Middle frontal gyrus (tissue), 1 donor: ENCODE data around the gene AQP12B.

Experiments
- DNase-seq: peaks from one replicate; pipeline ENCODE4 v3.0.0-alpha.2; 2015; ENCODE audit warnings: low spot score; ENCODE audit errors: extremely low spot score

AQP12B gene

DNA sequence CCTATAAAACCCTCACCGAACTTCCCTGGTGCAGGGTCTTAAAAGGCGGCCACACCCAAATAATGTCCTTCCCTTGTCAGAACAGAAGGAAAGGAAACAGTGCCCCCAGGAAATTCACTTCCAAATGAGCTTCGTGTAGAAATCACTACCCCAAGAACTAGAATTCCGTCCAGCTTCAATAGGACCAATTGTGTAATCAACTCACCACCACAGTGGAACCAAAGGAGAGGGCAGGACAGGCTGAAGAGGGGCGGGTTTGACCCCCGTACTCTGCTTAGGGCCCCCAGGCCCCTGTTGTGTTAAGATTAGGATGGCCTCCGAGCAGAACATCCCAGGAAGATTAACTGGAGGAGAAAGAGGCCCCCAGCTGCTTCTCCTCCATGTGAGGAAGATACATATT, 33.4 kb downstream of the AQP12B start:
- DNase-seq: no peak

- DNase-seq: no peak
Observed at GRCh38 chr2:240648650-240649275, 33.9 kb downstream of the AQP12B start.

- no peak for DNase-seq
Observed at GRCh38 chr2:240648155-240648649, 34.5 kb downstream of the AQP12B start.

GRCh38 chr2:240647503-240648154, 35.1 kb downstream of the AQP12B start:
- no peak for DNase-seq

DNA sequence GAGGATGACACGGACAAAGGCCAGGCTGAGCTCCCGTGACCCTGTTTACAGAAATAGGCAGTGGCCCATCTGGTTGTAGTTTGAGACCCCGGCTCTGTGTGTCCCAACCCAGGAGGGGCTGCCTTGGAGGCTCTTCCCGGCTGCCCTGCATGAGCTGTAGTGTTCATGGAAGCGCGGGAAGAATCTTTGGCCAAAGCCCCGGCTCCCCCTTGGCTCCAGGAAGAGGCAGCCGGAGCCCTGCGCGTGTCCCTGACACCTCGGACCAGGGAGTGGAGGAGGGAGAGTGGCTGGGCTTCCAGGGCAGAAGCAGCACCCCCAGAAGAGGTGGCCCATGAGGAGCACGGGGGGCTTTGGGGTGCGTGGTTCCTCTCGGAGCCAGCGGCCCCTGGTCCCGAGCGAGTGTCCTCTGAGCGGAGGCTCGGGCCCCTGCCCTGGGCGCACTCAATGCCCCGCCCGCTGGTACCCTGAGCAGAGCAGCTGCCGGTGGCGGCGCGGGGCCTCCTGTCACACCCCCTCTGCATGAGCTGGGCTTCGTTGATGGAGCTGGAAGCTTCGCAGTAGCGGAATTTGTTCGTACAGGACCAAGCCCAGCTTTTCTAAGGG, 35.7 kb downstream of the AQP12B start:
- DNase-seq: no peak

- DNase-seq: no peak
Observed at GRCh38 chr2:240646176-240646899, 36.3 kb downstream of the AQP12B start.

GRCh38 chr2:240645801-240646175, 36.9 kb downstream of the AQP12B start:
- DNase-seq: no peak

DNA sequence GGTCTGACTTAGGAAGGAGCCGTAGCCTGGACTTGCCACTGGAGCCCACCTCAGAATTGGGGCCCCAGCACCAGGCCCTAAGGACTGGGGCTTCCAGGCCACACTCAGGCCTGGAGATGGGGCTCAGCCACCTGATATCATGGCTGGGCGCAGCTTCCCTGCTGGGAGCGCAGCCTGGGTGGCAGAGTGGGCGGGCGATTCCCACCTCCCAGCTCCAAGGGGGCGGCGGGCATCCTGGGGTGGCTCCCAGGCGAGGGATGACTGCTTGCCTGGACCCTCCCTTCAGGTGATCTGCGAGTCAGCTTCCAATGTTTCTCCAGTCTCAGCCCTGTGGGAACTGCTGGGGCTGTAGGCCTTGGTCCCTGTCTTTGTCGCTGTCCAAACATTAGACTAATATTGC, 37.3 kb downstream of the AQP12B start:
- DNase-seq: no peak

- no peak for DNase-seq
Observed at GRCh38 chr2:240644859-240645301, 37.8 kb downstream of the AQP12B start.

DNA sequence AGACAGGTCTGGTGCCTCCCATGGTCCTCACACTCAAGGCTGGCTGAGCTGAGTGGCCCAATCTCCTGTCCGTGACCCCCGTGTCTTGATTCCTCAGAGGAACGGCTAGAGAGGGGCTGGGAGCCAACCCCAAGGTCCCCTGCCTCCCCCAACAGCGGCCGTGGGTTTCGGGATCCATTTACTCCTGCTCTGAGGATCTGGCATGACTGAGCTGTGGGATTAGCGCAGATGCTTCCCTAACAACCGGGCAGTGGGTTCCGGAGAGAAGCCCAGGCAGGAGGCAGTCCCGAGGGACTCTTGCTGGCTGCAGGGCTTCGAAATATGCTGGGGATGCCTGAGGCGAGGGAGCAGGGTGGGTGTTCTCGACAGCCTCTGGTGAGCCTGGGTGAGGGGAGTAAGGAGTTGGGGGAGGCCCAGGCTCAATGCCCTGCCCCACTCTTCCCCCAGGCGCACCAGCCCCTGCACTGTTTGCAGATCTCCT, 38.5 kb downstream of the AQP12B start:
- DNase-seq: no peak

- no peak for DNase-seq
Observed at GRCh38 chr2:240643811-240644150, 38.9 kb downstream of the AQP12B start.

DNA sequence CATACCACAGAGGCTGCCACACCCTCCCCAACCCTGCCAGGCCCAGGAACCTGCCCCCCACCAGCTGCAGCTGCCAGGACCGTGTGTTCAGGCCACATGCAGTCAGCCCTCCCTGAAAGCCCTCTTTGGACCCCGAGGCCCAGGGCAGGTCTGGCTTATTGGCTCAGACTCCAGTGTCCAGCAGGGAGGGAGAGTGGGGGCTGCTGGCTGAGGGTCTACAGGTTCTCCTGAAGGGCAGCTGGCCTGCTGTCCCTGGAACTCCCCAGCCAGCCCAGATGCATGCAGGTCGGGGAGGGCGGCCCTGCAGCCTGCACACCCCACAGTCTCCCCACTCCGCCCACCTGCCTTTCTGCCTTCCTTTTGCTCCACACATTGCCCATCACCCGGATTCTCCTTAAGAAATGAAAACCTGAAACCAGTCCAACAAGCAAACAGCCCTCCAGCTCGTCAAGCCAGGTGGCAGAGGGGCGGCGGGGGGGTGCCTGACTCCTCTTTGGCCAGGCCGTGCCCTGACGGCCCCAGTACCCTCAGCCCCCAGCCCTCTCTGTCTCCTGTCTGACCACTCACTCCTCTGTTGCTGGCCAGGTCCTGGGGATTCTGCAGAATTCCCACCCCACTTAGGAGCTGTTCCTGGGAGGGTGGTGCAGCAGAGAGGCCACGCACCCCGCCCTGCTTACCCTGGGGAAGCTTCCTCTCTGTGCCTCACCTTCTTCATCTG, 39.4 kb downstream of the AQP12B start:
- DNase-seq: no peak

GRCh38 chr2:240642806-240643092, 39.9 kb downstream of the AQP12B start:
- no peak for DNase-seq

DNA sequence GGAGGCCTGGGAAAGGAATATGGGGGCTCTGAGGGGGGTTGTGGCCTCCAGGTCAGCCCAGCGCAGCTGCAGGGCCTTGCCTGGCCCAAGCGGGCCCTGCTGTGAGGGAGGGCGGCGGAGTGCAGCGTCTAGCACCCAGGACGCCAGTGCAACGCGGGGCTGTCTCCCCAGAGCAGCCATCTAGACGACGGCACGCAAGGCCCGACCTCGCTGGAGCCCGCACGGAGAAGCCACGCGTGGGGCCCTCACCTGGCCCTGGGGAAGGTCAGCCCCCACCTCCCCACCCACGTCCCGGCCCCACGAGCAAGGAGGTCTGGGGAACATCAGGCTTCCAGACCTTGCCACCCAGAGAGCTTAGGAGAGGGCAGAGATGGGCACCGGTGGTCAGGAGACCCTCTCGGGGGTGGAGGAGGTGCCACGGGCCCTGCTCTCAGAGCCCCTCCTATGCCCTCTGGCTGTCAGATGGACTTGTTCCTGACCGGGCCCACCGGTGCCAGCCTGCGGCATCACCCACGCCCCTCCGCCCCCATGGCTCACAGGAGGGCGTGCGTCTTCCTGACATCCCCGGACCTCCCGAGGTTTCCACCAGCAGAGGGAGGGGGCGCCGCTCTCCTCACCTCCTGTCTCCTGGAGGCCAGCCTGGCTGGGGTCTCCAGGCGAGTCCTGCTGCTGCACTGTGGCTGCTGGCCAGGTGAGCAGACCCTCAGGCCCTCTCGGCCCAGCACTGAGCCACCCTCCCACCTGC, 40.5 kb downstream of the AQP12B start:
- DNase-seq: no peak

DNA sequence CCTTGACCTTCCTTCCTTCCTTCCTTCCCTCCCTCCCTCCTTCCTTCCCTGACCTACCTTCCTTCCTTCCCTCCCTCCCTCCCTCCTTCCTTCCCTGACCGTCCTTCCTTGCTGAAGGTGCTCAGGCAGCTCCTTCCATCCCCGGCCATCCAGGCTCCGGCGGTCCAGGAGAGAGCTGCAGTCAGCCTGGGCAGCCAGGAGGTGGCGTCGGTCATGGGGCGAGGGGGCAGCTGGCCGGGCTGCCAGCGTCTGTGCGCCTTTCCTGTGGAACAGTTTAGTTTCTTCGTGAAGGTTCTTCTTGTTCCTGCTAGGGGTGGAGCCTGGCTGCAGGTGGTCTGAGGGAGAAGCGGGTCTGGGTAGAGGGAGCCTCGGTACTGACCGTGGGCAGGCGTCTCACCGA, 41.7 kb downstream of the AQP12B start:
- DNase-seq: no peak

DNA sequence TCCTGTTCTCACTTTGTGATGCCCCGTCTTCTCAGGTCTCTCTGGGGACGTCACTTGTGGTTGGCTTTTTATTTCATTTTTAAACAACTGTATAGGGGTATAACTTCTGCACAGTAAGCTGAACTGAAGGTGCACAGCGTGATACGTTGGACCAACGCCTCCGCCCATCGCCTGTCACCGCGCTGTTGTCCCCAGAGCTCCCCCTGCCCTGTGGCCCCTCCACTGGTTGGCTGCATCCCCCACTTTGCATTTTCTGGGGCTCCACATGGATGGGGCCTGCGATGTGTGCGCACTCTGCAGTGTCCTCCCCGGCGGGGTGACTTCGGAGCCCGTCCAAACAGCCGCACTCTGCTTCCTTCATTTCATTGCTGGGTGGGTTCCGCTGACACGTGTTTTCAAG, 43.1 kb downstream of the AQP12B start:
- DNase-seq: no peak

GRCh38 chr2:240638512-240639160, 44.0 kb downstream of the AQP12B start:
- no peak for DNase-seq

- no peak for DNase-seq
Observed at GRCh38 chr2:240637901-240638345, 44.8 kb downstream of the AQP12B start.

DNA sequence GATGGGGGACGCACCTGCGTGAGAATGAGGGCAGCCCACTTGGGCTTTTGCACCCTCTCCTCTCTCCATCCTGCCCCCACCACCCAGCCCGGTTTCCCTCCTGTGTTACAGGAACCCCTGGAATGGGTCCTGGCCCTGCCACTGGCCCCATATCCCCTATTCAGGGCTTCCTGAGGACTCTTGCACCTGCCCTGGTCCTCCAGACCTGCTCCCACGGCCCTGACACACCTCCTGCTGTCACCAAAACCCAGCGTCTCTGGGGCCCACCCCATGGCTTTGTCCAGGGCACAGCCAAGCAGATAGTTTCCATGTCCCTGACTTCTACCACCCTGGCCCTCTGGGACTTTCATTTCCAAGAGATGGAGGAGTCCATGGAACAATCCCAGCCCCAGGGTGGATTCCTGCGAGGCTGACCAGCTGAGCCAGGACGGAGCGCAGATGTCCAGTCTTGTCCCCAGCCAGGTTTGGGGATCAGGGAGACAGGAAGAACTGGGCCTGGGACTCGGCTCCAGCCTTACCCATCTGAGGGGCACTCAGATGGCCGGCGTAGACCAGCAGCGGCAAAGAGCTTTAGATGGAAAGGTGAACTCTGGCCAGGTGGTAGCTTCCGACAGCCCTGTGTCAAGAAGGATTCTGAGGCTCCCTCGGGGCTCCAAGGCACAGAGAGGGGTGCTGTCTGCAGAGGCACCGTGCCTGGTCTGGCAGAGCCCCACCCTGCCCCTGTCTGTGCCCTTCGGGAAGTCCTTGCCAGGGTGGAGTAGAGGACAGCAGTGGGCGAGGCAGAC, 45.4 kb downstream of the AQP12B start:
- DNase-seq: no peak
